Measurements from ENCODE around the gene LNX1.
"Not testable (repeated sequence)": the region's sequence is repeated elsewhere in the genome, so short reads cannot be mapped to it uniquely, and the experiment has no call there.

Gene LNX1

GRCh38 chr4:53459548-53459947, 131.7 kb downstream of the LNX1 start:
- DNase-seq (ENCODE audit: low read depth), result no peak

DNA sequence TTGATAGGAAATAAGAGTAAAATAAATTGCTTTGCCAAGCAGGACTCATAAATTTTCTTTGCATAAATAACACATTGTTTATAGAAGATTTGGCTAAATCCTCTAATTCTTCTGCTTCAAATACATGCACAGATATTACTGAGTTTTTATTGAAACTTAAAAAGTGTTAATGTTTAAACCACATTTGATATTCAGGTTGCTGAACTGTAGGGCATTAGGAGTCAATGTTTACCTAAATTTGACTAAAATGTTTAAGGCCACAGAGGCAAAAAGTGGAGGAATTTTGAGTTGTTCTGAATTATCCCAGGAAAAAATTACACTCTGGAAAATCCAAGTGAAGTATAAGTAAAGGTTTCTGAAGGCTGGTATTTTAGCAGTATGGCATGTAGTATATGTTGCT, 135.1 kb downstream of the LNX1 start:
- no peak for DNase-seq (ENCODE audit: low read depth)

GRCh38 chr4:53455766-53456165, 135.5 kb downstream of the LNX1 start:
- DNase-seq (ENCODE audit: low read depth), result no peak

- no peak for DNase-seq (ENCODE audit: low read depth)
These were observed 137.9 kb downstream of the LNX1 start for GRCh38 chr4:53453385-53453784.

DNA sequence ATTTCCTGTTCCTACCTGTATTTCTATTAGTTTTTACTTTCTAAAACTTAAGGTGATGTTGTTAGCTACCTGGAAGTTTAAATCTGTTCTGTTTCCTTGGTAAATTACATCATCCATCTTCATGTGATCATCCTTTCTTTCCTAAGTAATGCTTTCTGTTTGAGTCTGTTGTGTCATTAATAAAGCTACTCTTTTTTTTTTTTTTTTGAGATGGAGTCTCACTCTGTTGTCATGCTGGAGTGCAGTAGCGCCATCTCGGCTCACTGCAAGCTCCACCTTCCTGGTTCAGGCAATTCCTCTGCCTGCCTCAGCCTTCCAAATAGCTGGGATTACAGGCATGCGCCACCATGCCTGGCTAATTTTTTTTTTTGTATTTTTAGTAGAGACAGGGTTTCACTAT, 140.5 kb downstream of the LNX1 start:
- DNase-seq (ENCODE audit: low read depth), result no peak

DNA sequence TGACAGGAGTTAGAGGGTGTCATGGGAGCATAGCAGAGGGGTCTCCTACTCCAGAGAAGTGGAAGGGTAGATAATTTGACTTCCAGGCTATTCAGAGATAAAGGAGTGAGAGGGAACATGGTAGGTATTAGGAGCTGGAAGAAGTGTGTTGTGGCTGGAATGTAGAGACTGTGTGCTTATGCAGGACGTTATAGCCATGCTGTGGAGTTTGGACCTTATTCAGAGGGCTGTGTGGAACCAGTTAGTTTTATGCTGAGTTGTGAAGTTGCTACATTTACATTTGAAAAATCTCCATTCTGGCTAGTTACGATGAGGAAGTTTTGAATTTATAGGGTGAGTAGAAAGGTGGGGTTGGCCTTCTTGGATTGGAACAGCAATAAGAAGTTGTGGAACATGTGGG, 146.3 kb downstream of the LNX1 start:
- no peak for DNase-seq (ENCODE audit: low read depth)

DNA sequence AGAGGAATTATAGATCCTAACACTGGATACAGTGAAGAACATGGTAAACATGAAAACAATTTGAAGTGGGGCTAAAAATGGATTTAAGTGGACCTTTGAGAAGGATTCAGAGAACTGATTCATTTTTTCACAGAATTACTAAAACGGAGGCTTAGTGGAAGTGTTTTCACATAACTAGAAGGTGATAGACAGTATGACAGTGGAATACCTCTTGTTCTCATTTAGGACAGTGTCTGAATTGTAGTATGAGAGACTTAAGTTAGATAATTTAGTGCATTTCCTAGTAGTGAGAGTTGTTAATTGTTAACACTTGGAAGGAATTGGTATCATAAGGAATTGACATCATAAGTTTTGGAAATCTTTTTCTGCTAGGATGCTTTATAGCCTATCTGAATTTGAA, 149.7 kb downstream of the LNX1 start:
- no peak for DNase-seq (ENCODE audit: low read depth)

DNA sequence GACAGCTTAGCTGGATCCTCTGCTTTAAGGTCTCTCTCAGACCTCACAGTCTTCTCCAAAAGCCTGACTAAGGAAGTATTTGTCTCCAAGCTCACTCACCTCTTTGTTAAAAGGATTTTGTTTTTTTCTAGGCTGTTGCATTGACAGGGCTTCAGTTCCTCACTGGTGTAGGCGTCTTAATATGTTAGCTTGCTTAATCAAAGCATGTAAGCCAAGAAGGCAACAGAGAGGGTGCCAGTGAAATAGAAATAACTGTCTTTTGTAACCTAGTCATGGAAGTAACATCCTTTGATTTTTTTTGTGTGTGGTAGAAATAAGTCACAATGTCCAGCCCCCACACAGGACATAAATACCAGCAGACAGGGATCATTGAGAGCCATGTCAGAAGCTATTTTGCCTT, 155.0 kb downstream of the LNX1 start:
- no peak for DNase-seq (ENCODE audit: low read depth)

DNA sequence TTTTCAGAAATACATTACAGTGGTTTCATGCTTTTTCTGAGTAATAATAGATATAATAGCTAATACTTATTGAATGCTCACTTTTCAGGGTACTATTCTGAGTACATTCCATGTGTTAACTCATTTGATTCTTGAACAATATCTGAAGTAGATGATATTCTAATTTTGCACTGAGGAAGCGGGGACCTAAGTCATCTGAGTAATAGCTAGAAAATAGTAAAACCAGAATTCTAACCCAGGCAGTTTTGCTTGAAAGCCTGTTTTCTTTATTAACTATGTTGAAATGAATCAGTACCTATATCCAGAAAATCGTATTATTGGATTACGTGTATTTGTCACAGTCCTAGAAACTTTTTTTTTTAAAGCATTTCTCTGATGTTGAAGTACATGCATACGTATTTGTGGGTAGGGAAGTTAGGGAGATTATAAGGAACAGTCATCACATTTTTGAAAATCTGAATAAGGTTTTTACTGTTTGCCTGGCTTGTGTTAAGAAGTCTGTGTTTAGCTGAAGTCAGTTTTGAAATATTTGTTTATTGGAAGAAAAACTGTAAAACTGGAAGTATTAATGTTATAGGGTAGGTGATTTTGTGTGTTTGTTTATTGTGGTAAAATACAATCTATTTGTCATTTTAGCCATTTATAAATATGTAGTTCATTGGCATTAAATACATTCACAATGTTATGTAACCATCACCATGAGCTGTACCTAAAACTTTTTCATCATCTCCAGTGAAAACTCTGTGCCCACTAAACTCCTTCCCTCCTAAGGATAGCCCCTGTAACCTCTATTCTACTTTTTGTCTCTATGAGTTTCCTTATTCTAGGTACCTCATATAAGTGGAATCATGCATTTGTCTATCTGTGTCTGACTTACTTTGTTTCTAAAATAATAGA, 158.5 kb downstream of the LNX1 start:
- DNase-seq (ENCODE audit: low read depth), result no peak

- DNase-seq (ENCODE audit: low read depth), result no peak
These were observed 160.2 kb downstream of the LNX1 start for GRCh38 chr4:53431052-53431451.

GRCh38 chr4:53427366-53427765, 163.9 kb downstream of the LNX1 start:
- DNase-seq (ENCODE audit: low read depth), result no peak

DNA sequence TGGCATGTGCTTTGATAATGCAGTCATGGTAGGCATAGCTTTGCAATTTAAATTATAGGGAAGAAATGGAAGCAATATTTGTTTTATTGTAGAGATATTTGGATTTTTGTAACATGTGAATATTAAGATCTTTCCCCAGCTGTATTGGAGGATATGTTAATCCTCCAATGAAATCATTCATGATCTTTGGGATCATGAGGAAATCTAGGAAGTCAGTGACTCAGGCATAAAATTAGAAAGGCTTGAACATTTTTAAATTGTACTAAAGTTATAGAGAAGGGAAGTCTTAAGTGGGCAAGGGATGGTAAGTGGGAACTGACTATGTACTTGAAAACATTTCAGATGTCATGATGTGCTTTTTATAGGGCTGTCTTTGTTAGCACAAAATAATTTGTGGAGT, 167.0 kb downstream of the LNX1 start:
- no peak for DNase-seq (ENCODE audit: low read depth)

- DNase-seq (ENCODE audit: low read depth), result no peak
These were observed 168.9 kb downstream of the LNX1 start for GRCh38 chr4:53422367-53422766.

- no peak for DNase-seq (ENCODE audit: low read depth)
These were observed 169.5 kb downstream of the LNX1 start for GRCh38 chr4:53421791-53422190.

DNA sequence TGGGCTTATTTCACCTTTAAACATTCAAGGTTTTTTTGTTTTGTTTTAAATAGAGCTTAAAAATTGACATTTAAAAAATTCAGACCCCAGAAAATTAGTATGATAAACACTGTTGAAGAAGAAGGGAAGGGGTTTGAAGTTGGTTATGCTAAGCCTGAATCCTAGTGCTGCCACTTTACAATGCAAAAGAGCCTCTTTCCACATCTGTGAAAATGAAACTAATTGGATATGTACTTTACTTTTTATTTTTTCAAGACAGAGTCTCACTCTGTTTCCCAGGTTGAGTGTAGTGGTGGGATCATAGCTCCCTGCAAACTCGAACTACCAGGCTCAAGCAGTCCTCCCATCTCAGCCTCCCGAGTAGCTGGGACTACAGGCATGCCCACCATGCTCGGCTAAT, 172.1 kb downstream of the LNX1 start:
- no peak for DNase-seq (ENCODE audit: low read depth)

GRCh38 chr4:53409479-53409878, 181.8 kb downstream of the LNX1 start:
- not testable (repeated sequence) for DNase-seq (ENCODE audit: low read depth)

Measured in stimulated activated CD4-positive, alpha-beta T cell treated with anti-CD3 and anti-CD28 coated beads, Interleukin-2, amount 100 ng/mL, for 4 hours (primary cell).